Subcutaneous abdominal adipose tissue (tissue), 5 donors: Measurements from ENCODE around the gene LGMN.
A peak's percentile ranks its signal among the peaks of the same experiment; 100 is the strongest.

Experiments
- H3K27ac ChIP-seq: one replicate; pipeline ENCODE4 v1.7.0; 2013; ENCODE audit warnings: low read depth, mild to moderate bottlenecking, inconsistent platforms, low read length, moderate library complexity
- H3K27me3 ChIP-seq, 5 donors: one replicate each; pipeline ENCODE4 v1.7.0; 2013; ENCODE audit warnings: low read length in 5 of 5, inconsistent platforms in 1 of 5; ENCODE audit not compliant: control insufficient read depth in 5 of 5, insufficient read depth in 4 of 5
- H3K36me3 ChIP-seq, 5 donors: one replicate each; pipeline ENCODE4 v1.7.0; 2013; ENCODE audit warnings: low read length in 5 of 5; ENCODE audit not compliant: control insufficient read depth in 5 of 5, insufficient read depth in 5 of 5
- H3K4me1 ChIP-seq, 5 donors: one replicate each; pipeline ENCODE4 v1.7.0; 2013; ENCODE audit warnings: low read length in 5 of 5, mild to moderate bottlenecking in 3 of 5, moderate library complexity in 1 of 5; ENCODE audit not compliant: control insufficient read depth in 5 of 5, insufficient read depth in 5 of 5
- H3K4me3 ChIP-seq, 5 donors: one replicate each; pipeline ENCODE4 v1.7.0; 2013; ENCODE audit warnings: low read length in 5 of 5, low read depth in 1 of 5
- H3K9ac ChIP-seq, 5 donors: one replicate each; pipeline ENCODE4 v1.7.0; 2013; ENCODE audit warnings: low read length in 5 of 5, mild to moderate bottlenecking in 4 of 5, moderate library complexity in 3 of 5
- H3K9me3 ChIP-seq, 5 donors: one replicate each; pipeline ENCODE4 v1.7.0; 2013; ENCODE audit warnings: low read length in 5 of 5; ENCODE audit not compliant: control insufficient read depth in 5 of 5
- donor health status: healthy.
- donor health status: healthy.
- donor health status: healthy.
- donor health status: healthy.
- donor health status: healthy.

Gene LGMN

DNA sequence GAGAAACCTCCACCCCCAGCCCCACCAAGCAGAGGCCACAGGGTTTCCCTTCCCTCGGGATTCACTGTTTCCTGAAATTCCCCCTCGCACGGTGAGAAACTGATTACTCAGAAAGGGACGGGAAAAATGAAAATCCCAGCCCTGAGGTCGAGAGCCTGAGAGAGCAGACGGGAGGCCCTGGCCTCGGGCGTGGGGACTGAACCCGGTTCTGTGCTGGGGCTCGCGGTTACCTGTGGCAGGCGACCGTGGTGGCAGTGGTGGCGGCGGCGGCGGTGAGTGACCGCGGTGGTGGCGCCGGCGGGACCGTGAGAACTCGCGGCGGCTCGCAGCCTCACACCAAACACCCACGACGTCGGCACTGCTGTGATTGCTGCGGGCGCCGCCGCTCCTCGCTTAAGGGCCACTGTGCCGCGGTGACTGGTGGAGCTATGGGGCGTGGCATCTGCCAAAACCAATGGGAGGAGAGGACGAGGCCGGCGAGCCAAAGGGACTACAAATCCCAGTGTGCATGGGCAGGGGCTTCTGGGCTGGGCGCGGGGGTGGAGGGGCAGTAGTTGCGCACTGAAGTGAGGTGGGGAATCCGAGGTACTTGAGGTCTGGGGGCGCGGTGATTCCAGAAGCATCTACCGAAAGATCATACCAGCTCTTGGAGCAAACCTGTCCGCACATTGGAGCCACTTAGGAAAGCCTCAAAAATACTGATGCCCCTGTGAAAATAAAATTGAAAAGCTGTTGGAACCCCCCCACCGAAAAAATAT lies at the start of gene LGMN:
TSS of gene LGMN (minus strand) at position 369 of the 758 bp plus-strand sequence. CDS start 15,841 bp downstream, outside the sequence.
- Histone ChIP-seq H3K27ac (peak within 1 kb of the TSS; percentile 80), H3K9ac (peak within 1 kb of the TSS; percentile 78 to 97 (median 91)), H3K9me3 (no peaks in the 10 kb centered on the region), H3K27me3 (no peaks in the 10 kb centered on the region), H3K4me3 (peak within 1 kb of the TSS; percentile 87 to 94 (median 92)), H3K36me3 (no peaks in the 10 kb centered on the region), H3K4me1 (peaks cover 3 to 25% (median 22%) of the 10 kb centered on the region in 5 donors)

DNA sequence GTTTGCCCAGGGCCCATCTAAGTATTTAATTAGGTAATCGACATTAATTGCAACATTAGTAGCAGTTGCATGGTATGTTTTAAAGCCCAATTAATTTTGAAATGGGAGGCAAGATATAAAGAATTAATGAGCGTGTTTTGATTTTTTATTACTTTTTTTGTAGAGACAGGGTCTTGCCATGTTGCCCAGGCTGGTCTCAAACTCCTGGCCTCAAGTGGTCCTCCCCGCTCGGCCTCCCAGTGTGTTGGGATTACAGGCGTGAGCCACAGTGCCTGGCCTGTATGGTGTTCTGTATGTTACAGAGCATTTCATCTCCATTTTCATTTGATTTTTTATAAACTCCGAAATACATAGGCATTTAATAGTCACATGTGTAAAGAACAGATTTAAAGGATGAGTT lies 46.5 kb upstream of the LGMN start:
- Histone ChIP-seq H3K27ac (peak overlapping the region; percentile 86), H3K4me1 (peaks cover 0 to 35% (median 26%) of the 10 kb centered on the region in 5 donors), H3K9me3 (peaks cover 0 to 2% (median 0%) of the 10 kb centered on the region in 5 donors), H3K9ac (peak overlapping the region; percentile 94 to 100 (median 98)), H3K4me3 (peak overlapping the region; percentile 90 to 99 (median 98)), H3K27me3 (no peaks in the 10 kb centered on the region), H3K36me3 (peaks cover 13 to 19% (median 18%) of the 10 kb centered on the region in 5 donors)

DNA sequence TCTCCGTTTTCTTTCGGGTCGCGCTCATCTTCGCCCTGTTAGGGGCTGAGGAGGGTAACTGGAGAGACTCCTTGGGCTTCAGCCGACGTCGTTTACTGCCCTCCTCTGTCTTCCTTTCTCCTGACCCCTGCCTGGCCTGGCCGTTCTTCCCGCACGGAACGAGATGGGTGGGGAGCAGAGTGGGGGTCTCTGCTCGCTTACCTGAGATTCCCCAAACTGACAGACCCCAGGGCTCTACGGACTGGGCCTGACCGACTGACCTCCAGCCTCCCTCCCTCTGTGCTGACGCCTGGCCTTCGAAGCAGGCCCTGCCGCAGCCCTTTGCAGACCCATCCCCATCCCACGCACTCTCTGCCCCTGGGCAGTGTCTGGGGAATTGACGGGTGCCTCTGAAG lies 46.1 kb upstream of the LGMN start:
- Histone ChIP-seq H3K4me3 (peak overlapping the region; percentile 90 to 99 (median 98)), H3K9me3 (peaks cover 0 to 4% (median 1%) of the 10 kb centered on the region in 5 donors), H3K9ac (peak overlapping the region; percentile 94 to 100 (median 98)), H3K27me3 (no peaks in the 10 kb centered on the region), H3K4me1 (peaks cover 0 to 32% (median 25%) of the 10 kb centered on the region in 5 donors), H3K27ac (peak overlapping the region; percentile 86), H3K36me3 (peaks cover 13 to 19% (median 18%) of the 10 kb centered on the region in 5 donors)

DNA sequence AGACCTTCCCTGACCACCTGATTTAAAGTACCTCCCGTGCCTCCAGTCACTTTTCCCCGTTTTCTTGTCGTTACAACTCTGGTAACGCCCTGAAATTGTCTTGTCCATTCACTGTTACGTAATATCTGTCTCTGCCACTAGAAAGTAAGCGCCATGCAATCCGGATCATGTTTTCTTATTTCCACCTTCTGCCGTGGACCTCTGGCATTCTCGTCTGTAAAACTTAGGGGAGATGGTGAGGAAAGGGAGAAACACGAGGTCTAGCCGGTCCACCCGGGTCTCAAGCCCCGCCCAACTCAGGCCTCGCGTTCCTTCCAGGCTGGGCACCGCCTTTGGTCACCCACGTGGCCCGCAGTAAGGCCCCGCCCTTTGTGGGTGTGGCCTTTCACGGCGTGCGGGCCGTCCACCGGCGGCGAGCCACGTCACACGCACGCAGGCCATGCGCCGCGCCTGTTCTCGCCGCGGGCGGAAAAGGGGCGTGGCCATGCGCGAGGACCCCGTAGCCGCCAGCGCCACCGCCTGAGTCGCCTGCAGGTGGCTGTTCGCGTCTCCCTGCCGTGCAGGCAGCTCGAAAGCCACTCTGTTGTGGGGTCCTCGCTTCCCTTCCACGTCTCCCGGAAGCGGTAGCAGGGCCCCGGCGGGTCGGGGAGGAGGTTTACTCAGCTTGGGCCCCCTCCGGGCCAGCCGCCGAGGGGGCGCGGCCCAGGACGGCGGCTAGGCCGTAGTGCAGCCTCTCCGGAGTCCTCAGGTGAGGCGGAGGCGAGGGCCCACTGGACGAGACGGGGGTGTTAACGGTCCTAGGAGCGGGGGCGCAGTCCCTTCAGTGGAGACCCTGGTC lies 45.5 kb upstream of the LGMN start, which contains the start of gene GOLGA5:
TSS of gene GOLGA5 (plus strand) at position 597 of the 838 bp plus-strand sequence. CDS start 3,133 bp downstream, outside the sequence.
- peak within 1 kb of the TSS; percentile 90 to 99 (median 98) for H3K4me3 ChIP-seq
- peak within 1 kb of the TSS; percentile 94 to 100 (median 98) for H3K9ac ChIP-seq
- H3K4me1 ChIP-seq: peaks cover 0 to 32% (median 25%) of the 10 kb centered on the region in 5 donors
- no peaks in the 10 kb centered on the region for H3K27me3 ChIP-seq
- peak within 1 kb of the TSS; percentile 90 for H3K27ac ChIP-seq
- H3K9me3 ChIP-seq: peaks cover 0 to 11% (median 5%) of the 10 kb centered on the region in 5 donors
- peaks cover 13 to 18% (median 16%) of the 10 kb centered on the region in 5 donors for H3K36me3 ChIP-seq

DNA sequence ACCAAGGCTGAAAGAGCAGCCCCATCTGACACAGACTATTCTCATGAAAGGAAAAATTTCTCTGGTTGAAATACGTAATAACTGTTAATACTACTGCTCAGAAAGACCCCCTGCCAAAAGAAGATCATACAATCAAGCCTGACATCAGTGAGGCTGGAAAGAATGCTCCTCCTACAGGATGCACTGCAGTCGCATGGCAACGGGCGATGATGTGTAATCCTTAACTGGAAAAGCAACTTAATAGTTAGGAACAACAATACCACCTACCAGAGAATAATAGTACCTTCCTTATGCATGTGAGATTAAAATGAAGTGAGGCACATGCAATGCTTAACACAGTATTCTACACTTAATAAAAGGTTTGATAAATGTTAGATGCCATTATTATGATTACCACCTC lies 44.5 kb upstream of the LGMN start:
- Histone ChIP-seq H3K27ac (no peak overlapping the region), H3K9me3 (peaks cover 0 to 13% (median 7%) of the 10 kb centered on the region in 5 donors), H3K9ac (no peak overlapping the region), H3K27me3 (no peaks in the 10 kb centered on the region), H3K4me1 (peaks cover 0 to 32% (median 25%) of the 10 kb centered on the region in 5 donors), H3K36me3 (peaks cover 5 to 9% (median 7%) of the 10 kb centered on the region in 5 donors), H3K4me3 (no peak overlapping the region)

DNA sequence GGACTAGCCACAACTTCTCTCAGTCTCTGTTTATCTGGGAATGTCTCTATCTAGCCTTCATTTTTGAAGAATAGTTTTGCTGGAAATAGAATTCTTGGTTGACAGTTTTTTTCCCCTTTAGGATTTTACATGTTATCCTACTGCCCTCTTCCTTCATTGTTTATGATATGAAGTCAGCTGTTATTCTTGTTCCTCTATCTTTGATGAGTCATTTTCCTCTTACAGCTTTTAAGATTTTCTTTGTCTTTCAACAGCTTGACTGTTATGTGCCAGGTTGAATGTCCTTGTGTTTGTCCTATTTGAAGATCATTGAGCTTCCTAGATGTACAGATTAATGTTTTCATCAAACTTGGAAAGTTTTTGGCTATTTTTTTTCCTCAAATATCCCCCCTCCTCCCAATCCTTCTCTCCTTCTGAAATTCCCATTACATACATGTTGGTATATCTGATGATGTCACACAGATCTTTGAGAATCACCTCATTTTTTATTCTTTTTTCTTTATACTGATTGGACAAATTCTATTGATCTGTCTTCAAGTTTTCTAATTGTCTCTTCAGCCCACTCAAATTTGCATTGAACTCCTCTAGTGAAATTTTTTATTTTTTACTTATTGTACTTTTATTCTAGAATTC lies 41.1 kb upstream of the LGMN start:
- no peak overlapping the region for H3K27ac ChIP-seq
- H3K27me3 ChIP-seq: no peaks in the 10 kb centered on the region
- H3K4me3 ChIP-seq: no peak overlapping the region
- no peak overlapping the region for H3K9ac ChIP-seq
- peaks cover 0 to 13% (median 7%) of the 10 kb centered on the region in 5 donors for H3K9me3 ChIP-seq
- no peaks in the 10 kb centered on the region for H3K36me3 ChIP-seq
- H3K4me1 ChIP-seq: peaks cover 0 to 13% (median 9%) of the 10 kb centered on the region in 5 donors

DNA sequence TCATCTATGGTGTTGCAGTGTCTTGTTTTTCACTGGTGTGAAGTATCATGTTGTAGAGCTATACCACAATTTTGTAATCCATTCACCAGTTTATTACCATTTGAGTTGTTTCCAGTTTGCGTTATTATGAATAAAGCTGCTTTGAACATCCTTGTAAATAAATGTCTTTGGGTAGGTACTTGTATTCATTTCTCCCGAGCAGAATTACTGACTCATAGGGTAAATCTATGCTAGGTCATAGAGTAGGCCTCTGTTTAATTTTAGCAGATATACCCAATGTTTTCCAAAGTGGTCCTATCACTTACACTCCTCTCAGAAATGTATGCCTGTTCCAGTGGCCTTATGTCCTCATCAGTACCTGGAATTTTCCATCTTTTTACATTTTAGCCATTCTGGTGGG lies 39.1 kb upstream of the LGMN start:
- Histone ChIP-seq H3K9ac (no peak overlapping the region), H3K9me3 (peaks cover 0 to 13% (median 7%) of the 10 kb centered on the region in 5 donors), H3K27ac (no peak overlapping the region), H3K27me3 (no peaks in the 10 kb centered on the region), H3K36me3 (no peaks in the 10 kb centered on the region), H3K4me1 (no peaks in the 10 kb centered on the region), H3K4me3 (no peak overlapping the region)

DNA sequence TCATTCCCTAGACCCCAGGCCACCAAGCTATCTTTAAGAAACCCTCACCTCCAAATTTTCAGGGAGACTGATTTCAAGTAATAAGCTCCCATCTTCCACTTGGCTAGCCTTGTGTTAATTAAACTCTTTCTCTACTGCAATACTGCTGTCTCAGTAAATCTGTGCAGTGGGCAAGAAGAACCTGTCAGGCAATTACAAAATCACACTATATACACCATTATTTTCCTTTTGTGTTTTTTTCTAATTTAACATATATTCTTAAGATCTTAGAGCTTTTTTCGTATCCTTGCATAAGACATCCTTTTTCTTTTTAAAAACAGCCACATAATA lies 38.0 kb upstream of the LGMN start:
- H3K27me3 ChIP-seq: no peaks in the 10 kb centered on the region
- H3K9me3 ChIP-seq: peaks cover 0 to 13% (median 7%) of the 10 kb centered on the region in 5 donors
- no peaks in the 10 kb centered on the region for H3K36me3 ChIP-seq
- H3K9ac ChIP-seq: no peak overlapping the region
- H3K4me3 ChIP-seq: no peak overlapping the region
- no peak overlapping the region for H3K27ac ChIP-seq
- H3K4me1 ChIP-seq: no peaks in the 10 kb centered on the region

DNA sequence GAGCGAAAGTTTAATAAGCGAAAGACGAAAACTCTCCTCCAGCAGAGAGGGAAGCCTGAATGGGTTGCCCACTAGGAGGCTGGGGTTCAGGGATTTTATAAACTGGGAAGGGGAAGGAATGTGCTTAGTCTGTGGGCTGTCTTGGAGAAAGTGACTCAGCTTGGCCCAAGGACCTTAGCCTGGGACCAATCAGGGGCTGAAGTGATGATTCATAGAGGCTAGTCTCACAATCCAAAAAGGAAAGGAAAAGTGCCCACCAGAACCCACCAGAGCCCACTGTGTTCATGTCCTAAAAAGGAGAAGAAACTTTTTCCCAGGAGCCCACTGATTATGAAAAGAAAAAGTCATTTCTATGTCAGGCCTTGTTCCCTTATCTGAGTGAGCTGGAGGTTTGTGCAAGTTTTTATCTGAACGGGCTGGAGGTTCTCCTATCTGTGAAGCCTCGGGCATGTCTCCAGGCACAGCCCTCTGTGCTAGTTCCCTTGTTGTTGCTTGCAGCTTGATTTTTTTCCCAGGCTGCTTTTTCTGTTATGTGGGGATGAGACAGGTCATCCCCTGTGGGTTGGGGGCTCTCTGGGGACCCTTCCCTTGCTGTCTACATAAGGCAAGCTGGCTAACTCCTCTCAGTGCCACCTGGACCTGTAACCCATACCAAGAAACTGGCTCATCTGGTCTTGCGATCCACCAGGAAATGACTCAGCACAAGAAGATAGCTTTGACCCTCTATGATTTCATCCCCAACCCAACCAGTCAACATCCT lies 37.4 kb upstream of the LGMN start:
- Histone ChIP-seq H3K9me3 (peaks cover 0 to 13% (median 6%) of the 10 kb centered on the region in 5 donors), H3K27ac (no peak overlapping the region), H3K9ac (peak overlapping the region in 1 of 5 donors; percentile 11), H3K4me1 (no peaks in the 10 kb centered on the region), H3K4me3 (no peak overlapping the region), H3K27me3 (no peaks in the 10 kb centered on the region), H3K36me3 (no peaks in the 10 kb centered on the region)
